C4-2B (cell line): ENCODE results near the gene ATF6B.

Experiments
- H3K27ac ChIP-seq: fragments of 450-650 bp; 2 replicates; pipeline ENCODE4 v1.5.1; 2017
- CTCF ChIP-seq: fragments of 450-650 bp; conservative IDR thresholded peaks from 2 replicates; pipeline ENCODE4 v1.5.1; 2017; ENCODE audit warnings: mild to moderate bottlenecking
- ZFX ChIP-seq: fragments of 450-650 bp; IDR thresholded peaks from 2 replicates; pipeline ENCODE4 v1.6.1; 2017

Gene ATF6B

GRCh38 chr6:32139590-32139989, 11.5 kb upstream of the ATF6B start:
- H3K27ac ChIP-seq = no peak overlapping the region
- TF ChIP-seq CTCF (no peak), ZFX (no peak)

- no peak overlapping the region for H3K27ac ChIP-seq
- TF ChIP-seq ZFX = no peak
- TF ChIP-seq CTCF = no peak
These were observed 9.4 kb upstream of the ATF6B start for GRCh38 chr6:32137454-32137853.

GRCh38 chr6:32133786-32134185, 5.7 kb upstream of the ATF6B start:
- H3K27ac ChIP-seq = no peak overlapping the region
- TF ChIP-seq ZFX = no peak
- no peak for TF ChIP-seq CTCF

GRCh38 chr6:32132110-32132509, 4.1 kb upstream of the ATF6B start:
- no peak overlapping the region for H3K27ac ChIP-seq
- TF ChIP-seq CTCF (no peak), ZFX (no peak)

DNA sequence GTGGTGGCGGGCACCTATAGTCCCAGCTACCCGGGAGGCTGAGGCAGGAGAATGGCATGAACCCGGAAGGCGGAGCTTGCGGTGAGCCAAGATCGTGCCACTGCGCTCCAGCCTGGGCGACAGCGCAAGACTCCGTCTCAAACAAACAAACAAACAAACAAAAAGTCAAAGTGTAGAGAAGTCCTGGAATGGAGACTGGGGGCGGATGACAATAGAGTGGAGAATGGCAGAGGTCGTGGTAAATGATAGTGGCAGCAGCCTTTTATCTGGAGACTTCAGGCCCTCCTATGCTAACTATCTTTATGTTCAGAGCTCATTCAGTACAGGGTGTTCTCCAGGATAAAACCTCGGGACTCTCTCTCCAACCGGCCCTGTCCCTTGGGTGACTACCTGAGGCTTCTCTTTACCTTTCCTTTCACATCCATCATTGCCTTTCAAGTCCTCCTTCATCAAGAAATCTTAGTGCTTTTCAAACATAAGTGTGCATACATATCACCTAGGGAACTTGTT, 3.4 kb upstream of the ATF6B start:
- no peak for TF ChIP-seq CTCF
- no peak for TF ChIP-seq ZFX

GRCh38 chr6:32129297-32130088, 1.4 kb upstream of the ATF6B start:
- peak overlapping the region; percentile 93 for H3K27ac ChIP-seq
- TF ChIP-seq CTCF (no peak), ZFX (no peak)

More for the DNA sequence above, 3.4 kb upstream of the ATF6B start:
- no peak overlapping the region for H3K27ac ChIP-seq

GRCh38 chr6:32128751-32129296, 778 bp upstream of the ATF6B start:
- H3K27ac ChIP-seq = peak overlapping the region; percentile 93
- no peak for TF ChIP-seq CTCF
- TF ChIP-seq ZFX = no peak
